Measurements from ENCODE around the gene C1orf232. TPM values are rescaled to one million over a fixed set of nuclear protein-coding genes. Genes with fewer than 3 reads are reported as not detected.

Gene C1orf232
- total and polyA plus RNA-seq, 2 of the 4 experiments (the other 2 are of a cell fraction), result not detected

DNA sequence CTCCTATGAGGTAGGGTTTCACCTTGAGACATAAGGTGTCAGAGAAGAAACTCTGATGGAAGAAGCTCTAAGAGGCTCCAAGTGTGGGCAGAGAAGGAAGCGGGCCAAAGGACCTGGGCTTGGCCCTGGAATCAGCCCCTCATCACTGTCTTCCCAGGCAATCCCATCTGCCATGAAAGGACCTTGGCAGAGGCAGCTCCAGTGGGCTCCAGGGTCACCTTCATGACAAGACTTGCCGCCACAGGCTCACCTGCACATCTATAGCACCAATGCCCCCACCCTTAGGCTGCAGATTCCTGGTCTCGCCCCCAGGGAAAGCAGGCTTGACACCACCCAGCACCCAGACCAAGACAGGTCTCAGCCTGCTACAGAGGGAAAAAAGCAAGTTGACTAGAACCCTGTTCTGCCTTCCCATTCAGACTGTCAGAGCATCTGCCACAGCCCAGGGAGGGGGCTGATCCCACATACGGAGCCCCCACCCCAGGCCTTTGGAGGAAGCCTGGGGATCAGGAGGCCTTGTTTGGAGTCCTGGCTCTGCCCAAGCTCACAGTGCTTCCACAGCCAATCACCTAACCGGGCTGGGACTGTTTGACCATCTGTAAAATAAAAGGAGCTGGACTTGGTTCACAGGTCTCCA, 10.4 kb downstream of the C1orf232 start:
- Histone ChIP-seq H3K79me1 (ENCODE audit: low read depth in 1 of 2, low read length in 2 of 2) (no peaks in the 10 kb centered on the region), H2BK120ac (ENCODE audit: low read depth, low read length) (no peak overlapping the region), H4K91ac (ENCODE audit: insufficient read depth, low read depth, low read length) (no peak overlapping the region), H4K20me1 (ENCODE audit: insufficient read depth, low read length) (no peaks in the 10 kb centered on the region), H3K4me1 (ENCODE audit: control insufficient read depth, insufficient read depth, low read length) (peaks cover 4% of the 10 kb centered on the region), H3K4ac (ENCODE audit: low read depth, low read length) (no peak overlapping the region), H3K9me1 (ENCODE audit: insufficient read depth, low read length) (no peaks in the 10 kb centered on the region), H4K8ac (ENCODE audit: low read depth in 2 of 2, low read length in 2 of 2) (no peak overlapping the region), H3K18ac (ENCODE audit: low read depth, low read length) (no peak overlapping the region), H2BK5ac (ENCODE audit: low read depth, low read length, poor library complexity, severe bottlenecking) (no peak overlapping the region), H3K9me3 (ENCODE audit: control insufficient read depth, insufficient read depth, low read length) (no peaks in the 10 kb centered on the region), H4K5ac (ENCODE audit: low read depth, low read length) (no peak overlapping the region), H3K4me3 (ENCODE audit: insufficient read depth, low read depth, low read length) (no peak overlapping the region), H3K4me2 (ENCODE audit: low read depth, low read length) (no peak overlapping the region), H2AFZ (replicated peaks; ENCODE audit: low read length, poor library complexity) (peak overlapping the region; percentile 23), H3K27ac (ENCODE audit: insufficient read depth, low read length) (no peak overlapping the region), H3K9ac (ENCODE audit: low read depth, low read length) (no peak overlapping the region), H3K23ac (ENCODE audit: low read depth, low read length) (no peak overlapping the region), H2AK5ac (ENCODE audit: low read depth, low read length) (no peak overlapping the region), H3K14ac (replicated peaks; ENCODE audit: low read depth, low read length) (no peak overlapping the region), H3K27me3 (ENCODE audit: control insufficient read depth, insufficient read depth, low read length) (peaks cover 48% of the 10 kb centered on the region), H3K36me3 (ENCODE audit: control insufficient read depth, insufficient read depth, low read length) (no peaks in the 10 kb centered on the region), H2BK15ac (ENCODE audit: low read depth, low read length) (no peak overlapping the region), H3K56ac (ENCODE audit: extremely low read depth, insufficient read depth, low read length) (no peak overlapping the region), H2AK9ac (replicated peaks; ENCODE audit: low read depth, low read length, poor library complexity) (no peak overlapping the region), H2BK20ac (ENCODE audit: low read depth, low read length) (no peak overlapping the region)
- intact Hi-C loops (cut with micrococcal nuclease), result no loop called here
- no peak for DNase-seq
- WGBS, 2 experiments (ENCODE audit: extremely low coverage in 2 of 2, insufficient read length in 1 of 2), result 100% methylated on average over 1 of the region's 5 CpGs; no CpG with 5 or more reads in 1 of the 2 experiments
- dilution Hi-C loops (cut with HindIII; ENCODE audit: low sequenced_read_pairs, unreplicated experiment), result no loop called here
- ChIA-PET CTCF (no interaction called here), POLR2A (ENCODE audit: unreplicated experiment) (no interaction called here)
- no TSS peak for BruUV-seq (replicated peaks)
- ATAC-seq (ENCODE audit: low read depth), result no peak
- TF ChIP-seq SMC3 (IDR thresholded peaks at IDR 0.05; ENCODE audit: low read depth, low read length), result no peak
- no peak for TF ChIP-seq BHLHE40 (IDR thresholded peaks at IDR 0.05; ENCODE audit: low read depth, low read length)
- no peak for TF ChIP-seq NFE2L2 (IDR thresholded peaks at IDR 0.05; ENCODE audit: low read depth, low read length)
- no peak for TF ChIP-seq FOS (IDR thresholded peaks at IDR 0.05; ENCODE audit: low read depth, low read length)
- in situ Hi-C loops (cut with MboI; ENCODE audit: low sequenced_read_pairs), result no loop called here

Measured in IMR-90 (cell line).